Middle frontal gyrus (tissue), 1 donor: ENCODE measurements around the gene SIPA1.

Experiments
- DNase-seq: peaks from one replicate; pipeline ENCODE4 v3.0.0-alpha.2; 2015; ENCODE audit warnings: low spot score; ENCODE audit errors: extremely low spot score

The SIPA1 gene

DNA sequence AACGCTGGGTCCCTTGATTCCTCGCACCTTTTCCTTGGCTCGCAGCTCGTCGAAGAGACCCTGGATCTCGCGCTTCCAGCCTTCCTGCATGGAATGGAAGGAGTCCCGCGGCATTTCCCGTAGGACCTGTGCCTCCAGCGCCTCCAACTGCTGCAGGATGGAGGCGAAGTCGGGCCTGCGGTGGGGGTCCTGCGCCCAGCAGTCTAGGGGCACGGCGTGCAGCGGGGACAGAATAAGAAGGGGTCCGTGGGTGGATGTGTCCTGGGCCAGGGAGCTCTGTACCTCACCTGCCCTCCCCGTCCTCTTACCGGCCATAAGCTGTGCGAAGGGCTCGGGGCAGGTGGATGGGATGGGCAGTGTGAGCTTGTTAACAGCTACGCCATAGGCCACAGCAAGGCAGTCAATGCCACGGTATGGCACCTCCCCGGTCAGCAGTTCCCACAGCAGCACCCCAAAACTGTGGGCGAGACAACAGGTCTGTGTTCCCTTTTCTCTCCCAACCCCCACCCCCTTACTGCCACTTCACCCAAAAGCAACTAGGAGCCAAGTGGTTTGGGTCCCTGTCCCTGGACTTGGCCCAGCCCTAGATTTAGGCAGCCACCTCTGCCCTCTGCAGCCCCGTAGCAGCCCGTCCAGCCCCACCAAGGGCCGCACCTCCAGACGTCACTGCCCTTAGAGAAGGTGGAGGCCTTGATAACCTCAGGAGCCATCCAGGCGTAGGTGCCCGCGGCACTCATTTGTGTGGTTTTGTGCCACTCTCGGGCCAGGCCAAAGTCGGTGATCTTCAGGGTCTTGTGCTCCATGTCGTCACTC, 30.1 kb upstream of the SIPA1 start:
- DNase-seq, result no peak

DNA sequence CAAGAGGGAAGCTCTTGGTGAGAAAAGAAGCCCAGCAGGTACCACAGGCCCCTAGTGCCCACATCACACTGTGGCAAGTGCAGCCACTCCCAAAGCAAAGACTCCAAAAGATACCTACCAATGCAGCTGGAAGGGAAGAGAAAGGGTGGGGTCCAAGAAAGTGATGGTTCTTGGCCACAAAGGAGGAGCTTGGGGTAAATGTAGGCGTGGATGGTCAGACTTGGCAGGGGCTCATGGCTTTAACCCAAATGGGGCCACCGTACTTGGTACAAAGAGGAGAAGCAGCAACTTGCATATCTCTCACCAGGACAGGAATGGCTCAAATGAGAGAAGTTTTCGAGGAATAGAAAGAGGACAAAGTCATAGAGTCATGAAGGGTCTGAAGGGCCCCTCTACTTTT, 28.7 kb upstream of the SIPA1 start:
- no peak for DNase-seq

DNA sequence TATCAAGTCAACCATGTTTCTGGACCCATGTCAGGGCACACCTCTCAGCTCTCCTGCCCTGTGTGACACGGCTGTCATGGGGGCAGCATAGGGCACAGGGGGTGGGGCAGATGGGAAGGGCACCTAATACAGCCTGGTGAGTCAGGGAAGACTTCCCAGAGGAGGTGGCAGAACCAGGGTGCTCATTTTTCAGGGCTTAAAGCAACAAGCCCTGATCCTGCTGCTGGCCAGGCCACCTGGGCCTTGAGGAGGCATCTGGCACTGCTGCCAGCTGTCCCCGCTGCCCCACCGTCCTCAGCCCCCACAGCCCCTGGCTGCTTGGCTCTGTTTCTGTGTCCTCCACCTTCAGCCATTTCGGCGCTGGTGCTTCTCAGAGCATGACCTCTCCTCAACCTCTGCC, 28.2 kb upstream of the SIPA1 start:
- no peak for DNase-seq

DNA sequence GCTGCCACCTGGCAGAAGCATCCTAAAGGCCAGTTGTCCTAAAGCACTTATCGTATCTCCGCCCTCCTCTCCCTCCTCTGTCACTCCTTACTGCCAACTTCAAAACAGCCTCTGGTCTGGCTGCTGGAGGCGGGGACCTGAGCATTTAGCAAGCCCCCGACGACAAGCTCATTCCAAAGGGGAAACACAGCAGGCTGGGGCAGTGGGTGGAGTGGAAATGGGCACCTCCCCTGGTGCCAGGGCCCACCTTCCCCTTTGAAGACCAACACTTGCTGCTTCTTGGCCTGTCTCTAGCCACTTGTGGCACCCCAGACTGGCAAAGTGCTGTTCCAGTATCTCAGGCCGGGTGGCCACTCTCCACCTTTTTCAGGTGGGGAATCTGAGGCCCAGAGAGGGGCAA, 27.5 kb upstream of the SIPA1 start:
- DNase-seq, result no peak

DNA sequence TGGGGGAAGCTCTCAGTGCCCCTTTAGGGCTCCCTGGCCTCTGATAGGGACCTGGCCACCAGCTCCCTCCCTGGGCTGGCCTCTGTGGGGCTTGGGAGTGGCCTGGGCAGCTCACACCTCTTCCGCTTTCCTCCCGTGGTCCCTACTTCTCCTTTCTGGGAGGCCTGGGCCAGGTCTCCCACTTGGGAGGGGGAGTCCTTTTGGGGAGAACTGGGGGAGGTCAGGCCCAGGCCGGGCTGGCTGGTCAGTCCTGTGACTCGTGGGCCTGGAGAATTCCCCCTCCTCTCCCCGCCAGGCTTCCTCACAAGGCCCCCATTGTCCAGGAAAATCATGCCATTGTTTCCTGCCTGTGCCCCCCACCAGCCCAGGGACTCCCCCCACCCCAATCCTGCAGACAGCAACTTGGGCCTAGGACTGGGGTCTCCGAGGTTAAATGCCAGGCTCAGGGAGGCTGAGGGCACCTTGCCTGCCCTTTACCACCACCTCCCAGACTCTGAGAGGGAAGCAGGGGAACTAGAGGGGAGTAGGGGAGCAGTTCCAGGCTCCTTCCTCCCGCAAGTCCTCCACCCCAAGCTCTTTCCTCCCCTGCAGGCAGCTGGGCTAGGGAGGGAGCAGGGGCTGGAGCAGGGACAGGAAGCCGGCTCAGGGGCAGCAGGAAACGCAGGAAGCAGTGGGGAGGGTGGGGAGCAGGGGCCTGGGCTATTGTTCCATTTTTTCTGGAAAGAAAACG, 26.7 kb upstream of the SIPA1 start:
- DNase-seq, result peak; percentile 63

DNA sequence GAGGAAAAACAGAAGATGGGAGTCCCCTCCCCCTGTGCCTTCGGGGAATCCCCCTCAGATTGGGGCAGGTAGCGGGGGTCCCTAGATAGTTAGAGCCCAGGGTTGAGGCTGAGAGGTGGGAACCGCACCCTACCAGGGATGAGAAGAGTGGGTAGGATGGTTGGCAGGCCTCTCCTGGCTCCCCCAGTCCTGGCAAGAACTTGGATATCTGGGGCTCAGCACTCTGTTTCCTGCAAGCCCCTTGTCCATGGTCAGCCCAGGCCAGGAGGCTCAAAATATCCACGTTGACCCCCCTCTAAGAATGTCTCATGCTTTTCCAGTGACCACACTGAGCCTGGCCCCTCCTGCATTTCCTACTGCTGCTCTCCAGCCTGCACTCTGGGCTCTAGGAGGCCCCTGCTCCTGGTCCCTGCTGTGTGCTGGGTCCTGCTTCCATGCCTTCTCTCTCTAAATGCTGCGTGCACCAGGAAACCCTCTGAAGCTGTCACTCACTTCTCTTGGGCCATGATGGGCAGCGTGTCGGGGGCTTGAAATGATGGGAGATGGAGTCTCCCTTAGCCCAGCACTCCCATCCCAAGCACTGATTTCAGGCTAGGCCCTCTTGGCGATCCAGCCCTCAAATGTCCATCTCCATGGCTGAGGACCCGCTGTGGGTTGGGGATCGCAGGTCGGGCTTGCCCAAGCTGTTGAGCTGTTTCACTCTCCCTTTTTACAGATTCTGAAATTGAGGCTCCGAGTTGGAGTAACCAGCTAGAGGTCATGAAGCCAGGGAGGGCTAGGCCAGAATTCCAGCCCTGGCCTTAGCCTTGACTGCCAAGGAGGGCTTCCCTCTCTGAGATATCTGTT, 25.9 kb upstream of the SIPA1 start:
- DNase-seq, result no peak

DNA sequence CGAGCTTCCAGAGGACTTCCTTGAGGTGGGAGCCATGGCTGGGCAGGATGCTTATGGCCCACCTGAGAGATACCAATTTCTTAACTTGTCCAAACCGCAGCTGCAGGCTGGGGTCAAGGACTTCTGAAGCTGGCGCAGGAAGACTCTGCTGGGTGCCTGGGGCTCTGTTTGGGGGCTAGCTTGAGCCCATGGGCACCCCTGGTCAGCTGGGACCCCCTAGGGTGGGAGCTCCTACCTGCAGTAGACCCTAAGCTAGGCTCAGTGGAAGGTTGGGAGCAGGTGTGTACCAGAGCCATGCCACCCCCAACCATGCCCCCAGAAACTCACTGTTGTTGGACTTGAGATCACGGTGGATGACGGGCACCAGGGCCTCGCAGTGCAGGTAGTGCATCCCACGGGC, 25.2 kb upstream of the SIPA1 start:
- no peak for DNase-seq

DNA sequence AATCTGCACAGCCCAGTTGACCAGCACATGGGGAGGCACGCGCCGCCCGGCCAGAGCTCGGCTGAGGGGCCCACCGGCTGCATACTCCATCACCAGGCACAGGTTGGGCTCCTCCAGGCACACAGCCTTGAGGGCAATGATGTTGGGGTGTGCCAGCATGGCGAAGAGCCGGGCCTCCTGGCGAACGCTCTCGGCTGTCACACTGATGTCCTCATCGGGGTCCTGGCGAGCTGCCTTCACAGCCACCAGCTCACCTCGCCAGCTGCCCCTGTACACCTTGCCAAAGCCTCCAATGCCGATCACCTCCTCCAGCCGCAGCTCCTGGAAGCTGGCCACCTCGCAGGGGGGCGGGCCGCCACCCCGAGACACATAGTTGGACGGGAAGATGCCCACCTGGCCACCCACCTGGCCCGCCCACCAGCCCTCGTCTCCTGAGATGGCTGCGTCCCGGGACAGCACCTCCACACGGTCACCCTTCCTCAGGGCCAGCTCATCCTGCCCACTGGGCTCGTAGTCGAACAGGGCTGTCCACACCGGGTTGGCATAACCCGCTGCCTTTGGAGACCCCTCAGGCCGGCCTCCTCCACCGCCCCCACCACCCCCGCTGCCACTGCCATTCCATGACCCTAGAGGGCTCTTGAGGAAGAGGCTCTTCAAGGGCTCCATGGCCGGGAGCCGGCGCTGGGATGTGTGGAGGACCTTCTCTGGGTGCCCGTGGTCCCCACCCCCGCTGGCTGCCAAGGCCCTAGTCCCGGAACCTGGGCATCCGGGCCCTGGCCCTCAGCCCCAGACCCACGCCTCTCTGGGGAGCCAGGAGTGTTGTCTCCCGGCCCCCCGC, 24.6 kb upstream of the SIPA1 start:
- no peak for DNase-seq

DNA sequence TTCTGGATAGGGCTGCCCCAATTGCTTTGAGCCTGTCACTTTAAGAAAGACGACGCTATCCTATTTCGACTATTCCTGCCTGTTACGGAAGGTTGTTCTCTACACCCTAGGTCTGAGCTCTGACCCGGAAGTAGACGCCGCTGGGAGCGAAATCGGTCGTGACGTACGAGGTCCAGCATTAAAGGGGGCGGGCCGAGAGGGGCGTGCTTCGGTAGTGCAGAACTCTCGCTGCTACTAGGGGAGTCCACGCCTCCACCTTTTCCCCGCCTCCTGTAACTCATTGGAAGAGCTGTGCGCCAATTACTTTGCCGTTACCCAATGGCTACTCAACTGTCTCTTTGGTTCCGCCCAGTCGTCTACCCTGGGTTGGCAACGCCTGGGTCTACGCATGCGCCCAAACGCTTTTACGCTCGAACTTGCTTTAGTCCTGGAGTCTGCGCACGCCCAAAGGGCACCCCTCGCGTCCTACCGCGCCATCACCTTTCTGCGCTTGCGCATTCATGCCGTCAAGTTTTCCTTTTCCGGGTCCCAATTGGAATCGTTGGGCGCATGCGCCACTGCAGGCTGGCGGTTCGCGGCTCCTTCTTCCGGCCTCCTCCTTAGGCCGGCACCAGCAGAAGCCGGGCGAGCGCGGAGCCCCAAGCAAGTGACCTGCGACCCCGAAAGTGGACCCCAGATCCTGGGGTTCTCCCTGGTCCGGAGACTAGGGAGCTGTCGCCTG, 22.5 kb upstream of the SIPA1 start, which contains the start of gene PCNX3:
Gene PCNX3, plus strand, starts transcription at position 548 of the 721 bp plus-strand sequence. CDS start 536 bp downstream, outside the sequence.
- DNase-seq, result peak; percentile 100

DNA sequence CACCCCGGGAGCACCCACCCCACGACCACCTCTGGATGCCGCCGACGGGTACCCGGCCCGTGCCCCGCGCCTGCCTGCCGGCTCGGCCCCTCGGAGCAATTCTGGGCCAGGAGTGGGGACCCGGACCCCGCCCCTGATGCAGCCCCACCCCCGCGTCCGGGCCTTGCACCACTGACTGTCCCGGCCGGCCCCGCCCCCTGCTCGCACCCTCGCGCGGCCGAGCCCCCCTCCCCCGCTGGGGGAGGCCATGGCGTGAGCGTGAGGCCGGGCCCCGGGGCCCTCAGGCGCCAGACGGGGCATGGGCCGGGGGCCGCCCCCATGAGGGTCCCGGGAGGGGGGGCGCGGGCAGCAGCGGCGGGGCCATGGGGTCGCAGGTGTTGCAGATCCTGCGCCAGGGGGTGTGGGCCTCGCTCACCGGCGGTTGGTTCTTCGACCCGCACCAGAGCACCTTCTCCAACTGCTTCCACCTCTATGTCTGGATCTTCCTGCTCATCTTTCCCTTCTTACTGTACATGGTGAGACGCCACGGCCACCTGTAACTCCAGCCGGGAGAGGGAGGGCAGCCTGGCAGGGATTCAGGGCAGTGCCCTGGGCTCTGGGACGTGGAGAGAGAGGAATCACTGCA, 21.8 kb upstream of the SIPA1 start:
- DNase-seq, result no peak

DNA sequence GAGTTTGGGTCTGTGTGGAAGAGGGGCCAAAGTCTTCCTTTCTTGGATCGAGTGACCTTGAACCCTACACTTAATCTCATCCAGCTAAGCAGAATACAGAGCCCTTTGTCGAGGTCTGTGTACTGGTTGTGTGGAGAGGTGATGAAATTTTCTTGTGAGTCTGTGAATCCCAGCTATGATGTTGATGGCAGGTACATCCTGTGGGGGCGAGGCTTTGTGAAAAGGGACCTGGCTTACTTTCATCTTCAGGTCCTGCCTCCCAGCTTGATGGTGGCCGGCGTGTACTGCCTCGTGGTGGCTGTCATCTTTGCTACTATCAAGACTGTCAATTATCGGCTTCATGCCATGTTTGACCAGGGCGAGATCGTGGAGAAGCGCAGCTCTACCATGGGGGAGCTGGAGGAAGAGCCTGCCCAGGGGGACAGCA, 21.3 kb upstream of the SIPA1 start:
- no peak for DNase-seq

DNA sequence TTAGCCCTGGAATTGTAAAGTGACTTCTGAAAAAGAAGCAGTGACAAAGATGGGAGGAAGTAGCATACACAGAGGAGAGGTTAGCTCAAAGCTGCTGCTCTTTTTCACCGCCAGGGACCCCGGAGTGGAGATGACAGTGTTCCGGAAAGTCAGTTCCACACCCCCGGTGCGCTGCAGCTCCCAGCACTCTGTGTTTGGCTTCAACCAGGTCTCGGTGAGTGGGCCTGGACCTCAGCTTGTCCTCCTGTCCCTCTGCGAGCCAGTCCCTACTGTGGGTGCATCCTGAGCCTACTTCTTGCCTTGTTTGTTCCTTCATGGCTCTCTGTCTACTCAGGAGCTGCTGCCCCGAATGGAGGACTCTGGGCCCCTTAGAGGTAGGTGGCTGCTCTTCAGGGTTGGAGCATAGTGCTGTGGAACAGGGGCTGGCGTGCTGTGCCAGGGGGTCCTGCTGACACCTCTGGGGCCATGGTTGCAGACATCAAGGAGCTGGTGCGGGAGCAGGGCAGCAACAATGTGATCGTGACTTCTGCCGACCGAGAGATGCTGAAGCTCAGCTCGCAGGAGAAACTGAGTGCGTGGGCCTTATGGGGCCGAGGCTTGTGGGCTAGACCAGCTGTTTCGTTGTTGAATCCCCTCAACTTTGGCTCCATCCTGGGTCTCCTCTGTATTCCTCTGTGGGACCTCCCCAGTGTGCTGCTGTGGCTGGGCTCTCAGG, 20.6 kb upstream of the SIPA1 start:
- DNase-seq, result no peak

DNA sequence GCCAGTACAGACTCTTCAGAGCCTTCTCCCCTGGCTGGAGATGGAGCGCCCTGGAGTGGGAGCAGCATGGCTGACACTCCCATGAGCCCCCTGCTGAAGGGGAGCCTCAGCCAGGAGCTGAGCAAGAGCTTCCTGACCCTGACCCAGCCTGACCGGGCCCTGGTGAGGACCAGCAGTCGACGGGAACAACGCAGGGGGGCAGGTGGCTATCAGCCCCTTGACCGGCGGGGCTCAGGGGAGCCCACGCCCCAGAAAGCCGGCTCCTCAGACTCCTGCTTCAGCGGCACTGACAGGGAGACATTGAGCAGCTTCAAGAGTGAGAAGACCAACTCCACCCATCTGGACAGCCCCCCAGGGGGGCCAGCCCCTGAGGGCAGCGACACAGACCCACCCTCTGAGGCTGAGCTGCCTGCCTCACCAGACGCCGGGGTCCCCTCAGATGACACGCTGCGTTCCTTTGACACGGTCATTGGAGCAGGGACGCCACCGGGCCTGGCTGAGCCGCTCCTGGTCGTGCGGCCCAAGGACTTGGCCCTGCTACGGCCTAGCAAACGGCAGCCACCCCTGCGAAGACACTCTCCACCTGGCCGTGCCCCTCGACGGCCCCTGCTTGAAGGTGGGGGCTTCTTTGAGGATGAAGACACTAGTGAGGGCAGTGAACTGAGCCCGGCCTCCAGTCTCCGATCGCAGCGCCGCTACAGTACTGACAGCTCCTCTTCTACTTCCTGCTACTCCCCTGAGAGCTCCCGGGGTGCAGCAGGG, 19.7 kb upstream of the SIPA1 start:
- no peak for DNase-seq

DNA sequence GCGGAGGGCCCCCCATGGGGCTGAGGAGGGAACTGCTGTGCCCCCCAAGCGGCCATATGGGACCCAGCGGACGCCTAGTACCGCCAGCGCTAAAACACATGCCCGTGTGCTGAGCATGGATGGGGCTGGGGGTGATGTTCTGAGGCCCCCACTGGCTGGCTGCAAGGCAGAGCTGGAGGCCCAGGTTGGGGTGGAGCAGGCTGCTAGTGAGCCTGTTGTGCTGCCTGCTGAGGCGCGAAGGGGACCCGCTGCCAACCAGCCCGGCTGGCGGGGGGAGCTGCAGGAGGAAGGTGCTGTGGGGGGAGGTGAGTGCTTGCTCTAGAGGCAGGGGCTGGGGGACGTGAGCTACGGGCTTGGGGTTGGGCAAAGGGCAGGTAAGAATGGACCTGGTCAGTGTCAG, 19.1 kb upstream of the SIPA1 start:
- no peak for DNase-seq

DNA sequence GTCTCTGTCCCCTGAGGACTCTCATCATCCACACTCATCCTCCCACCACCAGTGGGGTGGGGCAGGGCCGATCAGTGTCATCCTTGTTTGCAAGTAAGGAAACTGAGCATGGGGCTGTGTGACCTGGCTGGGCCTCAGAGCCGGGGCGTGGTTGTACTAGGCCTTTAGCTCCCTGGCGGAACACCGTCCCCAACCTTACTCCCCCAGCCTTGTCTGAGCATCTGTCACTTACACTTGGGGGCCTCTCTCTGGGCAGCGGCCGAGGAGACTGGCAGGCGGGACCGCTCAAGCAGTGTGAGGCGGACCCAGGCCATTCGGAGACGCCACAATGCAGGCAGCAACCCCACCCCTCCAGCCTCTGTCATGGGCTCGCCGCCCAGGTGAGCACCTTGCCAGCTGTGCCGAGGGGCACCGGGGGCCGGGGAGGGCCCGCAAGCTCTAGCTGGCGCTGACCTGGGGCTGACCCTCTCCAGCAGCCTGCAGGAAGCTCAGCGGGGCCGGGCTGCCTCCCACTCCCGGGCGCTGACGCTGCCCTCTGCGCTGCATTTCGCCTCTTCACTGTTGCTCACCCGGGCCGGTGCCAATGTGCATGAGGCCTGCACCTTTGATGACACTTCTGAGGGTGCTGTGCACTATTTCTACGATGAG, 18.5 kb upstream of the SIPA1 start:
- no peak for DNase-seq

DNA sequence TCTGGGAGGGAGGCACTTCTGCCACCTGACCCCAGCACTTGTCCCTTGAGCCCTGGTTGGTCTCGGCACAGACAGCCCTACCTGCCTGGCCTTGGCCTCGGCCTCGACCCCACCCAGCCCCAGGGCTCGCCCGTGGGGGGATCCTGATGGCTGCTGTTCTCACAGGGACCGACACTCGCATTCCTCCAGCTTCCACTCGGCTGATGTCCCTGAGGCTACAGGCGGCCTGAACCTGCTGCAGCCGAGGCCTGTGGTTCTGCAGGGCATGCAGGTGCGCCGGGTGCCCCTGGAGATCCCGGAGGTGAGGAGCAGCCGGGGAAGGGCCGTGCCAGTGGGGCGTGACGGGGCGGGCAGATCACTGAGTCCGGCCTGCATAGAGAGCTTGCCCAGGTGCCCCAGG, 17.2 kb upstream of the SIPA1 start:
- DNase-seq, result no peak

DNA sequence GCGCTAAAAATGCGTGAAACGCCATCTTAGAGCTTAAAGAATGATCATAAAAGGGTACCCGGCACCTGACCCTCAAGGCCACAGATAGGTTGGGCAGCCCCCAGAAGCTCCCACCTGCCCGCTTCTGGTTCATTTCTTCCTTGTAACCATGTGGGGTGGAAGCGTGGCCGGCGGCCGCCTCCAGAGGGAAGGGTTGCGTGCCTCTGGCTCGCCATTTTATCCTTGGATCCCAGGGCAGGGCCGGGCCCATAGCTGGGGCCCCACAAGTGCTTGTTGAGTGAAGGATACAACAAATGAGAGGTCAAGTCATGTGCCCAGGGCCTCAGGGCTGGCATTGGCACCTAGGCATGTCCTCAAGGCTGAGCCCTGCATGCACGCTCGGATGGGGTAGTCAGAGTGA, 16.4 kb upstream of the SIPA1 start:
- DNase-seq, result no peak

DNA sequence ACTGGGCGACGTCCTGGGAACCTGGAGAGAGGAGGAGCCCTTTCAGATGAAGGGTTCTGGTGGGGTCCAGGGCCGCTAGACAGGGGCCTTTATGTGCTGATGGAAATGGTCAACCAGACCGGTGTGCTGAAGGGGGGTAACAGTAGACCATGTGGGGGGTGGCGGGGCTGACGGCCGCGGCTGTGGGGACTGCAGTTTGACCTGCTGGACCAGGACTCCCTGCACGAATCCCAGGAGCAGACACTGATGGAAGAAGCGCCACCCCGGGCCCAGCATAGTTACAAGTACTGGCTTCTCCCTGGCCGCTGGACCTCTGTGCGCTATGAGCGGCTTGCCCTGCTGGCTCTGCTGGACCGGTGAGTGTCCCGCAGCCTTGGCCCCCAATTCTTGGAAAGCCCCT, 15.9 kb upstream of the SIPA1 start:
- no peak for DNase-seq
